HCT116 (cell line): ENCODE measurements around the gene CCR2. TPM values are rescaled to one million over a fixed set of nuclear protein-coding genes. Genes with fewer than 3 reads are reported as not detected.

Experiments
- ATAC-seq: fragments of 200-7000 bp; cut with Tn5 transposase; 2 replicates; pipeline ENCODE4 v1.9.1; 2020; ENCODE audit warnings: mild to moderate bottlenecking, moderate library complexity
- BruUV-seq: library from RNA; stranded (reverse); fragments of 400-500 nt; replicated peaks from 2 replicates; lab custom pipeline; 2021; lab: Mats Ljungman, UMichigan
- CTCF ChIA-PET: fragments of 300-600 bp; sonication (Branson Sonifier 250); formaldehyde crosslinking; loops from one replicate; lab custom pipeline; 2021; ENCODE audit warnings: antibody characterized with exemption; lab: Charles Lee
- POLR2A ChIA-PET: fragments of 300-600, 350-600 bp; sonication (Branson Sonifier 250); formaldehyde crosslinking; loops from one replicate; lab custom pipeline; 2021; ENCODE audit warnings: antibody characterized with exemption; lab: Charles Lee
- RAD21 ChIA-PET, 2 experiments: fragments of 300-600 bp; sonication (Branson Sonifier 250); formaldehyde crosslinking; loops; one replicate each; lab custom pipeline; 2023; ENCODE audit warnings: low total read pairs in 2 of 2; ENCODE audit not compliant: uncharacterized antibody in 2 of 2, unreplicated experiment in 2 of 2, low non-redundant PET in 1 of 2; lab: Charles Lee
- DNase-seq: peaks from one replicate; pipeline ENCODE4 v3.0.0-alpha.2; 2010; ENCODE audit warnings: low read depth, low spot score
- H2AFZ ChIP-seq: fragments of 200-600 bp; shearing (Covaris generic), sonication (generic); 2 replicates; pipeline ENCODE4 v1.6.1; 2017; ENCODE audit warnings: low read depth, mixed run types, mixed read lengths, antibody characterized with exemption, low read length; ENCODE audit not compliant: poor library complexity, severe bottlenecking
- H3K27ac ChIP-seq: 2 replicates; pipeline ENCODE4 v1.5.1; 2012; ENCODE audit warnings: low read depth, low read length
- H3K27me3 ChIP-seq: fragments of 200-600 bp; sonication (generic); 2 replicates; pipeline ENCODE4 v1.6.1; 2016; ENCODE audit warnings: mixed run types, low read length, mixed read lengths; ENCODE audit not compliant: insufficient read depth
- H3K36me3 ChIP-seq, 2 experiments: fragments of 200-500 bp in 1 of 2; fragments of 200-600 bp in 1 of 2; sonication (Bioruptor generic) in 1 of 2; sonication (generic) in 1 of 2; 2 replicates each; pipeline versions ENCODE4 v1.5.1 to v1.6.1; 2014 to 2016; ENCODE audit warnings: low read length in 2 of 2, inconsistent platforms in 1 of 2, mixed read lengths in 1 of 2, mixed run types in 1 of 2; ENCODE audit not compliant: insufficient read depth in 2 of 2, control insufficient read depth in 1 of 2
- H3K4me1 ChIP-seq, 2 experiments: fragments of 200-600 bp in 1 of 2; sonication (generic) in 1 of 2; 2 replicates each; pipeline versions ENCODE4 v1.5.1 to v1.6.1; 2012 to 2017; ENCODE audit warnings: low read length in 2 of 2, inconsistent platforms in 1 of 2, mild to moderate bottlenecking in 1 of 2, mixed read lengths in 1 of 2, mixed run types in 1 of 2, moderate library complexity in 1 of 2; ENCODE audit not compliant: insufficient read depth in 2 of 2, control insufficient read depth in 1 of 2
- H3K4me2 ChIP-seq: fragments of 200-600 bp; sonication (generic); 2 replicates; pipeline ENCODE4 v1.6.1; 2017; ENCODE audit warnings: mixed run types, low read length, mixed read lengths
- H3K4me3 ChIP-seq, 2 experiments: fragments of 200-600 bp in 1 of 2; sonication (generic) in 1 of 2; replicated peaks in 1 of 2; 2 replicates each; pipeline ENCODE4 v1.5.1; 2011 to 2016; ENCODE audit warnings: low read length in 2 of 2, control low read depth in 1 of 2, low read depth in 1 of 2, mild to moderate bottlenecking in 1 of 2, mixed read lengths in 1 of 2, mixed run types in 1 of 2
- H3K79me2 ChIP-seq: fragments of 200-600 bp; sonication (generic); 2 replicates; pipeline ENCODE4 v1.6.1; 2017; ENCODE audit warnings: mild to moderate bottlenecking, mixed run types, low read length, moderate library complexity, mixed read lengths; ENCODE audit not compliant: insufficient read depth
- H3K9ac ChIP-seq: fragments of 200-600 bp; sonication (generic); 2 replicates; pipeline ENCODE4 v1.6.1; 2016; ENCODE audit warnings: low read length, mixed read lengths
- H3K9me2 ChIP-seq: fragments of 200-600 bp; sonication (generic), shearing (Covaris generic); 2 replicates; pipeline ENCODE4 v1.6.1; 2017; ENCODE audit warnings: mixed run types, mild to moderate bottlenecking, moderate library complexity; ENCODE audit not compliant: insufficient read depth
- H3K9me3 ChIP-seq, 2 experiments: fragments of 200-500 bp in 1 of 2; fragments of 200-600 bp in 1 of 2; sonication (Bioruptor generic) in 1 of 2; sonication (generic) in 1 of 2; 2 replicates each; pipeline ENCODE4 v1.6.1; 2014 to 2017; ENCODE audit warnings: low read length in 2 of 2, mixed read lengths in 2 of 2, inconsistent platforms in 1 of 2, low read depth in 1 of 2, mild to moderate bottlenecking in 1 of 2, mixed run types in 1 of 2, moderate library complexity in 1 of 2; ENCODE audit not compliant: control insufficient read depth in 1 of 2, insufficient read depth in 1 of 2
- H4K20me1 ChIP-seq: fragments of 200-600 bp; sonication (generic), shearing (Covaris generic); 2 replicates; pipeline ENCODE4 v1.6.1; 2017; ENCODE audit warnings: mixed run types, mild to moderate bottlenecking, moderate library complexity; ENCODE audit not compliant: insufficient read depth
- CBX3 ChIP-seq: IDR thresholded peaks from 2 replicates; pipeline ENCODE4 v1.6.1; 2012; ENCODE audit warnings: low read depth
- ELF1 ChIP-seq: IDR thresholded peaks from 2 replicates; pipeline ENCODE4 v1.6.1; 2012; ENCODE audit warnings: low read depth, borderline replicate concordance
- EZH2 ChIP-seq: fragments of 200-600 bp; sonication (generic); IDR thresholded peaks from 2 replicates; pipeline ENCODE4 v1.6.1; 2017; ENCODE audit warnings: antibody characterized with exemption, mixed run types
- FOSL1 ChIP-seq: IDR thresholded peaks from 2 replicates; pipeline ENCODE4 v1.6.1; 2012; ENCODE audit warnings: low read depth
- JUND ChIP-seq: IDR thresholded peaks from 2 replicates; pipeline ENCODE4 v1.6.1; 2012
- POLR2A ChIP-seq: IDR thresholded peaks from 2 replicates; pipeline ENCODE4 v1.7.0; 2011; ENCODE audit warnings: borderline replicate concordance; ENCODE audit not compliant: insufficient read depth, insufficient read length; ENCODE audit errors: extremely low read depth
- RAD21 ChIP-seq: IDR thresholded peaks from 2 replicates; pipeline ENCODE4 v1.6.1; 2012; ENCODE audit warnings: low read depth, mild to moderate bottlenecking
- SRF ChIP-seq: IDR thresholded peaks from 2 replicates; pipeline ENCODE4 v1.6.1; 2012; ENCODE audit warnings: low read depth
- YY1 ChIP-seq: IDR thresholded peaks from 2 replicates; pipeline ENCODE4 v1.6.1; 2011; ENCODE audit warnings: low read length, low read depth, moderate library complexity, mild to moderate bottlenecking; ENCODE audit not compliant: insufficient replicate concordance; ENCODE audit errors: extremely low read depth
- intact Hi-C: fragments of 100-400 bp; cut with micrococcal nuclease; formaldehyde crosslinking; loops from 2 replicates; pipeline ENCODE4 v1.10.0; 2022
- total RNA-seq: library from RNA; stranded (reverse); gene quantifications from one replicate; pipeline ENCODE4 v1.2.1, GENCODE V29; 2021; ENCODE audit not compliant: unreplicated experiment

The CCR2 gene
- total RNA-seq, 1 experiment from 2014 or later = not detected

- H3K27ac ChIP-seq = no peak overlapping the region
- H3K4me1 ChIP-seq = no peaks in the 10 kb centered on the region
- no TSS peak for BruUV-seq
- H3K9ac ChIP-seq = no peak overlapping the region
- H2AFZ ChIP-seq = no peak overlapping the region
- H3K4me2 ChIP-seq = no peak overlapping the region
- no peak overlapping the region for H3K4me3 ChIP-seq
- CTCF ChIA-PET = no interaction called here
- H4K20me1 ChIP-seq = no peaks in the 10 kb centered on the region
- TF ChIP-seq RAD21 (no peak), SRF (no peak), FOSL1 (no peak)
- H3K9me3 ChIP-seq = no peaks in the 10 kb centered on the region
- RAD21 ChIA-PET = no interaction called here
- POLR2A ChIA-PET = no interaction called here
- no peaks in the 10 kb centered on the region for H3K9me2 ChIP-seq
- H3K27me3 ChIP-seq = peaks cover 42% of the 10 kb centered on the region
- H3K79me2 ChIP-seq = no peaks in the 10 kb centered on the region
- H3K36me3 ChIP-seq = no peaks in the 10 kb centered on the region
- no peak for DNase-seq
- intact Hi-C loops = no loop called here
- ATAC-seq = no peak
Measured at GRCh38 chr3:46358466-46358865, 4.6 kb downstream of the CCR2 start.

GRCh38 chr3:46359733-46360493 lies 6.0 kb downstream of the CCR2 start:
- CTCF ChIA-PET = interaction anchor here (1.0 to 1.5 kb wide), 3 partner anchors 13 to 151 kb away, joined by 3 to 4 read pairs (median 3); no protein-coding TSS in a partner anchor
- Histone ChIP-seq H3K9me3 (no peaks in the 10 kb centered on the region), H3K4me1 (no peaks in the 10 kb centered on the region), H3K79me2 (no peaks in the 10 kb centered on the region), H3K27ac (no peak overlapping the region), H3K4me3 (no peak overlapping the region), H2AFZ (no peak overlapping the region), H3K27me3 (peaks cover 27% of the 10 kb centered on the region), H3K36me3 (no peaks in the 10 kb centered on the region), H4K20me1 (no peaks in the 10 kb centered on the region), H3K9ac (no peak overlapping the region), H3K4me2 (no peak overlapping the region), H3K9me2 (no peaks in the 10 kb centered on the region)
- POLR2A ChIA-PET = no interaction called here
- no peak for TF ChIP-seq JUND
- no peak for TF ChIP-seq CBX3
- no peak for TF ChIP-seq POLR2A
- no peak for TF ChIP-seq YY1
- no peak for TF ChIP-seq EZH2
- no peak for TF ChIP-seq ELF1
- DNase-seq (no peak), ATAC-seq (no peak)
- intact Hi-C loops = no loop called here
- no TSS peak for BruUV-seq
- RAD21 ChIA-PET = interaction anchor here in 1 of 2 experiments (0.6 kb wide), 1 partner anchor 270 kb away, joined by 4 read pairs; no protein-coding TSS in a partner anchor
